HL-60 (cell line): Measurements from ENCODE around the gene SLC12A8.
"Not testable (repeated sequence)": the region's sequence is repeated elsewhere in the genome, so short reads cannot be mapped to it uniquely, and the experiment has no call there.

Experiments
- DNase-seq, 2 experiments: peaks; one replicate each; pipeline ENCODE4 v3.0.0-alpha.2; 2010 to 2020; ENCODE audit warnings: low read depth in 1 of 2, low spot score in 1 of 2
- H3K27ac ChIP-seq: fragments of 250-450 bp; sonication (Bioruptor Pico); replicated peaks from 2 replicates; pipeline ENCODE4 v1.5.1; 2020; ENCODE audit warnings: mild to moderate bottlenecking, moderate library complexity
- H3K27me3 ChIP-seq: fragments of 250-450 bp; sonication (Bioruptor Pico); 2 replicates; pipeline ENCODE4 v1.5.1; 2021; ENCODE audit warnings: mild to moderate bottlenecking, moderate library complexity; ENCODE audit not compliant: insufficient read depth, poor library complexity, severe bottlenecking
- H3K4me3 ChIP-seq: replicated peaks from 2 replicates; pipeline ENCODE4 v1.5.1; 2011; ENCODE audit warnings: mild to moderate bottlenecking, control low read depth, low read length; ENCODE audit not compliant: insufficient read depth
- GABPA ChIP-seq: IDR thresholded peaks from 2 replicates; pipeline ENCODE4 v1.6.1; 2012; ENCODE audit warnings: low read depth
- POLR2AphosphoS5 ChIP-seq: IDR thresholded peaks from 2 replicates; pipeline ENCODE4 v1.6.1; 2012; ENCODE audit warnings: low read depth
- SPI1 ChIP-seq: IDR thresholded peaks from 2 replicates; pipeline ENCODE4 v1.6.1; 2012; ENCODE audit warnings: low read depth, mild to moderate bottlenecking, borderline replicate concordance
- TF ChIP-seq, protein P1 (sequence below): IDR thresholded peaks from one replicate; pipeline ENCODE4 v1.5.1; 2011; ENCODE audit warnings: low read length, control low read depth, inconsistent platforms; ENCODE audit not compliant: insufficient read depth
- TF ChIP-seq, protein P2 (sequence below): IDR thresholded peaks from 2 replicates; pipeline ENCODE4 v1.6.1; 2012; ENCODE audit warnings: low read depth; ENCODE audit not compliant: insufficient replicate concordance

Gene SLC12A8

DNA sequence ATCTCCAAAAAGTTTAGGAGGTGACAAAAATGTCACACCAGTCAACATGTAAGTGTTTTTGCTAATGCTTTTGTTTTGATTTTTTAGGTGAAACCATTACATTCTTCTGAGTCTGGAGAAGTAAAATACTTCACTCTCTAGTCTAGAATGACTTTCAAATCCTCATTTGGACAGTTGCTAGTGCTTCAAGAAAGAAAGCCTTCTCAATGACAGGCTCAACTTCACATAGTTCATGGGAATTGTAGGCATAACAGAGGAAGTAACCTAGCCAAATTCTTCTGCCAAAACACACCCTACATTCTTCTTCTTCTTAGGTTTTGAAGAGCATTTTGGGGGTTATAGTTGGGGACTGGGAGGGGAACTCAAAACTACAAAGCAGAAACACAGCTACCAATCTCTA, 127.4 kb downstream of the SLC12A8 start:
- peaks cover 8% of the 10 kb centered on the region for H3K27me3 ChIP-seq
- TF ChIP-seq, protein P1, sequence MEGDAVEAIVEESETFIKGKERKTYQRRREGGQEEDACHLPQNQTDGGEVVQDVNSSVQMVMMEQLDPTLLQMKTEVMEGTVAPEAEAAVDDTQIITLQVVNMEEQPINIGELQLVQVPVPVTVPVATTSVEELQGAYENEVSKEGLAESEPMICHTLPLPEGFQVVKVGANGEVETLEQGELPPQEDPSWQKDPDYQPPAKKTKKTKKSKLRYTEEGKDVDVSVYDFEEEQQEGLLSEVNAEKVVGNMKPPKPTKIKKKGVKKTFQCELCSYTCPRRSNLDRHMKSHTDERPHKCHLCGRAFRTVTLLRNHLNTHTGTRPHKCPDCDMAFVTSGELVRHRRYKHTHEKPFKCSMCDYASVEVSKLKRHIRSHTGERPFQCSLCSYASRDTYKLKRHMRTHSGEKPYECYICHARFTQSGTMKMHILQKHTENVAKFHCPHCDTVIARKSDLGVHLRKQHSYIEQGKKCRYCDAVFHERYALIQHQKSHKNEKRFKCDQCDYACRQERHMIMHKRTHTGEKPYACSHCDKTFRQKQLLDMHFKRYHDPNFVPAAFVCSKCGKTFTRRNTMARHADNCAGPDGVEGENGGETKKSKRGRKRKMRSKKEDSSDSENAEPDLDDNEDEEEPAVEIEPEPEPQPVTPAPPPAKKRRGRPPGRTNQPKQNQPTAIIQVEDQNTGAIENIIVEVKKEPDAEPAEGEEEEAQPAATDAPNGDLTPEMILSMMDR: no peak
- TF ChIP-seq SPI1: no peak
- TF ChIP-seq GABPA: no peak
- TF ChIP-seq POLR2AphosphoS5: no peak
- TF ChIP-seq, protein P2, sequence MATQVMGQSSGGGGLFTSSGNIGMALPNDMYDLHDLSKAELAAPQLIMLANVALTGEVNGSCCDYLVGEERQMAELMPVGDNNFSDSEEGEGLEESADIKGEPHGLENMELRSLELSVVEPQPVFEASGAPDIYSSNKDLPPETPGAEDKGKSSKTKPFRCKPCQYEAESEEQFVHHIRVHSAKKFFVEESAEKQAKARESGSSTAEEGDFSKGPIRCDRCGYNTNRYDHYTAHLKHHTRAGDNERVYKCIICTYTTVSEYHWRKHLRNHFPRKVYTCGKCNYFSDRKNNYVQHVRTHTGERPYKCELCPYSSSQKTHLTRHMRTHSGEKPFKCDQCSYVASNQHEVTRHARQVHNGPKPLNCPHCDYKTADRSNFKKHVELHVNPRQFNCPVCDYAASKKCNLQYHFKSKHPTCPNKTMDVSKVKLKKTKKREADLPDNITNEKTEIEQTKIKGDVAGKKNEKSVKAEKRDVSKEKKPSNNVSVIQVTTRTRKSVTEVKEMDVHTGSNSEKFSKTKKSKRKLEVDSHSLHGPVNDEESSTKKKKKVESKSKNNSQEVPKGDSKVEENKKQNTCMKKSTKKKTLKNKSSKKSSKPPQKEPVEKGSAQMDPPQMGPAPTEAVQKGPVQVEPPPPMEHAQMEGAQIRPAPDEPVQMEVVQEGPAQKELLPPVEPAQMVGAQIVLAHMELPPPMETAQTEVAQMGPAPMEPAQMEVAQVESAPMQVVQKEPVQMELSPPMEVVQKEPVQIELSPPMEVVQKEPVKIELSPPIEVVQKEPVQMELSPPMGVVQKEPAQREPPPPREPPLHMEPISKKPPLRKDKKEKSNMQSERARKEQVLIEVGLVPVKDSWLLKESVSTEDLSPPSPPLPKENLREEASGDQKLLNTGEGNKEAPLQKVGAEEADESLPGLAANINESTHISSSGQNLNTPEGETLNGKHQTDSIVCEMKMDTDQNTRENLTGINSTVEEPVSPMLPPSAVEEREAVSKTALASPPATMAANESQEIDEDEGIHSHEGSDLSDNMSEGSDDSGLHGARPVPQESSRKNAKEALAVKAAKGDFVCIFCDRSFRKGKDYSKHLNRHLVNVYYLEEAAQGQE: no peak
- DNase-seq: no peak
- no peak overlapping the region for H3K27ac ChIP-seq
- no peak overlapping the region for H3K4me3 ChIP-seq

DNA sequence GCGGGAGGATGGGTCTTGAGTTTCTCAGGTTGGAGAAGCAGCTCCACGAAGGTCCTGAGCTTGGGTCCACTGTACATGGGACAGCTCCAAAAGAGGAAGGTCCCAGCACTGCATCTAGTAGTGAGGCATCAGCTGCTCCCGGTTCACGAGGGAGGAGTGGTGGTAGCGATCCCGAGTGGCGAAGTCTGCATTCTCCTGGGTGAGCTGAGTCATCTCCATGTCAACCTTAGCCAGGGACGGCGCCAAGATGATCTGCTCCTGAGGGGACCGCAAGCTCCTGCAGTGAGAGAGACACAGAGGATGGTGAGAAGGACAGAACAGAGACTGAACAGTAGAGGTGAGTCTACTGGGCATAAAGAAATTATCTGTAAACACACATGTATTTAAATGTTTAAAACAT, 128.8 kb downstream of the SLC12A8 start:
- no peak for DNase-seq
- Histone ChIP-seq H3K27me3 (peaks cover 8% of the 10 kb centered on the region), H3K27ac (no peak overlapping the region), H3K4me3 (no peak overlapping the region)
- TF ChIP-seq GABPA (no peak), SPI1 (no peak), POLR2AphosphoS5 (no peak)
- TF ChIP-seq, protein P1: no peak
- TF ChIP-seq, protein P2: peak; percentile 49

DNA sequence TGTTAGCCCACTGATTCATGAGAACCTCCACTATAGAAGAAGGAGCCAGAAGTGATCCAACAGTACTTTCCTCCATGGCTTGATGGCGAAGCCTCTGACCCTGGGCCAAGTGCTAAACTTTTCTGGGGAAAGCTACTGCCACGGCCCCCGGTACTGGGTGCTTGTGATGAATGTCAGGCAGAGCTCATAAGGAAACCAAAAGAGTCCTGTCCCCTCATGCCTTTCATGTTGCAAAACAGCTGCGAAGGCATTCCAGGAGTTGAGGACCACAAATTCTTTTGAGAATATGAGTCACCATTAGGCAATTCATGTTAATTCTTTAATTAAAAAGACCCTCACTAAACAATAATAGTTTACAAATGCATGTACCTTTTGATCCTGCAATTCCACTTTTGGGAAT, 130.2 kb downstream of the SLC12A8 start:
- not testable (repeated sequence) for H3K27me3 ChIP-seq, DNase-seq, H3K4me3 ChIP-seq, H3K27ac ChIP-seq

DNA sequence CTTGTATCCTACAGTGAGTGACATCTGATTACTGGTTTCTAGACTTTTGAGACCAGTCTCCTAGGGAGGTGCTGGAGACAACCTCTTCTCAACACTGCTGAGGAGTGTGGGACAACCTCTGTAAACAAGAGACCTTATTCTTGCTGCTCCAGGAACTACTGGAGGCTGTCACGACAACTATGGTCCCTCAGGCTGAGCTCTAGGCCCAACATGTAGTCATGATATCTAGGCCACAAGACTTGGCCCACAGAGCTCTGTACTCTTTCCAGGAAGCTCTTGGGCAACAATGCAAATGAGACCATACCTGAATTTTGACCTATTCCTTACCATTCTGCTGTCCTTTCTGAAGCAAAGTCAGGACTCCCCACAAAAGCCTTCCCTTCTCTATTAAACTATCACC, 132.5 kb downstream of the SLC12A8 start:
- Histone ChIP-seq H3K4me3 (no peak overlapping the region), H3K27me3 (peaks cover 8% of the 10 kb centered on the region), H3K27ac (no peak overlapping the region)
- TF ChIP-seq POLR2AphosphoS5 (no peak), GABPA (no peak), SPI1 (no peak)
- TF ChIP-seq, protein P1: no peak
- TF ChIP-seq, protein P2: no peak
- DNase-seq: no peak
